ENCODE measurements around the gene CKMT2. TPM values are rescaled to one million over a fixed set of nuclear protein-coding genes. Genes with fewer than 3 reads are reported as not detected.

The CKMT2 gene
- total and polyA plus RNA-seq, 2 of the 8 experiments (the other 6 are each of a cell fraction or from before 2014, with no cell fraction given): 2.4 to 5.0 TPM

DNA sequence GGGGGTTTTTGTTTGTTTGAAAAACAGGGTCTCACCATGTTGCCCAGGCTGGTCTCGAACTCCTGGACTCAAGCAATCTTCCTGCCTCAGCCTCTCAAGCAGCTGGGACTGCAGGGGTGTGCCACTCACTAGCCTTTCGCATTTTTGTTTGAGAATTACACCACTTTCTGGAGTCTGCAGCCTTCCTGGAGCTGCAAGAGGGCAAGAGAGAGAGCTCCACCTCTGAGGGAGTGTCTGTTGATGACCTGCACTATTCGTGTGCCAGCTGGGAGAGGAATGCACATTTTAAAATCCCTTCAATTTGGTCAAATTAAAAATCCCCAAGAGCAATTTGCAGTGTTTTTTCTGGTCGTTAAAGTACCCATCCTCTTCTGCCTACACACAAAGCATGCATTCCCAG is 5.0 kb upstream of the CKMT2 start (continued):
- TF ChIP-seq, protein P1, sequence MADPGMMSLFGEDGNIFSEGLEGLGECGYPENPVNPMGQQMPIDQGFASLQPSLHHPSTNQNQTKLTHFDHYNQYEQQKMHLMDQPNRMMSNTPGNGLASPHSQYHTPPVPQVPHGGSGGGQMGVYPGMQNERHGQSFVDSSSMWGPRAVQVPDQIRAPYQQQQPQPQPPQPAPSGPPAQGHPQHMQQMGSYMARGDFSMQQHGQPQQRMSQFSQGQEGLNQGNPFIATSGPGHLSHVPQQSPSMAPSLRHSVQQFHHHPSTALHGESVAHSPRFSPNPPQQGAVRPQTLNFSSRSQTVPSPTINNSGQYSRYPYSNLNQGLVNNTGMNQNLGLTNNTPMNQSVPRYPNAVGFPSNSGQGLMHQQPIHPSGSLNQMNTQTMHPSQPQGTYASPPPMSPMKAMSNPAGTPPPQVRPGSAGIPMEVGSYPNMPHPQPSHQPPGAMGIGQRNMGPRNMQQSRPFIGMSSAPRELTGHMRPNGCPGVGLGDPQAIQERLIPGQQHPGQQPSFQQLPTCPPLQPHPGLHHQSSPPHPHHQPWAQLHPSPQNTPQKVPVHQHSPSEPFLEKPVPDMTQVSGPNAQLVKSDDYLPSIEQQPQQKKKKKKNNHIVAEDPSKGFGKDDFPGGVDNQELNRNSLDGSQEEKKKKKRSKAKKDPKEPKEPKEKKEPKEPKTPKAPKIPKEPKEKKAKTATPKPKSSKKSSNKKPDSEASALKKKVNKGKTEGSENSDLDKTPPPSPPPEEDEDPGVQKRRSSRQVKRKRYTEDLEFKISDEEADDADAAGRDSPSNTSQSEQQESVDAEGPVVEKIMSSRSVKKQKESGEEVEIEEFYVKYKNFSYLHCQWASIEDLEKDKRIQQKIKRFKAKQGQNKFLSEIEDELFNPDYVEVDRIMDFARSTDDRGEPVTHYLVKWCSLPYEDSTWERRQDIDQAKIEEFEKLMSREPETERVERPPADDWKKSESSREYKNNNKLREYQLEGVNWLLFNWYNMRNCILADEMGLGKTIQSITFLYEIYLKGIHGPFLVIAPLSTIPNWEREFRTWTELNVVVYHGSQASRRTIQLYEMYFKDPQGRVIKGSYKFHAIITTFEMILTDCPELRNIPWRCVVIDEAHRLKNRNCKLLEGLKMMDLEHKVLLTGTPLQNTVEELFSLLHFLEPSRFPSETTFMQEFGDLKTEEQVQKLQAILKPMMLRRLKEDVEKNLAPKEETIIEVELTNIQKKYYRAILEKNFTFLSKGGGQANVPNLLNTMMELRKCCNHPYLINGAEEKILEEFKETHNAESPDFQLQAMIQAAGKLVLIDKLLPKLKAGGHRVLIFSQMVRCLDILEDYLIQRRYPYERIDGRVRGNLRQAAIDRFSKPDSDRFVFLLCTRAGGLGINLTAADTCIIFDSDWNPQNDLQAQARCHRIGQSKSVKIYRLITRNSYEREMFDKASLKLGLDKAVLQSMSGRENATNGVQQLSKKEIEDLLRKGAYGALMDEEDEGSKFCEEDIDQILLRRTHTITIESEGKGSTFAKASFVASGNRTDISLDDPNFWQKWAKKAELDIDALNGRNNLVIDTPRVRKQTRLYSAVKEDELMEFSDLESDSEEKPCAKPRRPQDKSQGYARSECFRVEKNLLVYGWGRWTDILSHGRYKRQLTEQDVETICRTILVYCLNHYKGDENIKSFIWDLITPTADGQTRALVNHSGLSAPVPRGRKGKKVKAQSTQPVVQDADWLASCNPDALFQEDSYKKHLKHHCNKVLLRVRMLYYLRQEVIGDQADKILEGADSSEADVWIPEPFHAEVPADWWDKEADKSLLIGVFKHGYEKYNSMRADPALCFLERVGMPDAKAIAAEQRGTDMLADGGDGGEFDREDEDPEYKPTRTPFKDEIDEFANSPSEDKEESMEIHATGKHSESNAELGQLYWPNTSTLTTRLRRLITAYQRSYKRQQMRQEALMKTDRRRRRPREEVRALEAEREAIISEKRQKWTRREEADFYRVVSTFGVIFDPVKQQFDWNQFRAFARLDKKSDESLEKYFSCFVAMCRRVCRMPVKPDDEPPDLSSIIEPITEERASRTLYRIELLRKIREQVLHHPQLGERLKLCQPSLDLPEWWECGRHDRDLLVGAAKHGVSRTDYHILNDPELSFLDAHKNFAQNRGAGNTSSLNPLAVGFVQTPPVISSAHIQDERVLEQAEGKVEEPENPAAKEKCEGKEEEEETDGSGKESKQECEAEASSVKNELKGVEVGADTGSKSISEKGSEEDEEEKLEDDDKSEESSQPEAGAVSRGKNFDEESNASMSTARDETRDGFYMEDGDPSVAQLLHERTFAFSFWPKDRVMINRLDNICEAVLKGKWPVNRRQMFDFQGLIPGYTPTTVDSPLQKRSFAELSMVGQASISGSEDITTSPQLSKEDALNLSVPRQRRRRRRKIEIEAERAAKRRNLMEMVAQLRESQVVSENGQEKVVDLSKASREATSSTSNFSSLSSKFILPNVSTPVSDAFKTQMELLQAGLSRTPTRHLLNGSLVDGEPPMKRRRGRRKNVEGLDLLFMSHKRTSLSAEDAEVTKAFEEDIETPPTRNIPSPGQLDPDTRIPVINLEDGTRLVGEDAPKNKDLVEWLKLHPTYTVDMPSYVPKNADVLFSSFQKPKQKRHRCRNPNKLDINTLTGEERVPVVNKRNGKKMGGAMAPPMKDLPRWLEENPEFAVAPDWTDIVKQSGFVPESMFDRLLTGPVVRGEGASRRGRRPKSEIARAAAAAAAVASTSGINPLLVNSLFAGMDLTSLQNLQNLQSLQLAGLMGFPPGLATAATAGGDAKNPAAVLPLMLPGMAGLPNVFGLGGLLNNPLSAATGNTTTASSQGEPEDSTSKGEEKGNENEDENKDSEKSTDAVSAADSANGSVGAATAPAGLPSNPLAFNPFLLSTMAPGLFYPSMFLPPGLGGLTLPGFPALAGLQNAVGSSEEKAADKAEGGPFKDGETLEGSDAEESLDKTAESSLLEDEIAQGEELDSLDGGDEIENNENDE (IDR thresholded peaks at IDR 0.05; ENCODE audit: insufficient replicate concordance, low read length): no peak
- TF ChIP-seq SIN3A (conservative IDR thresholded peaks at IDR 0.05 in 1 of 2, IDR thresholded peaks at IDR 0.05 in 1 of 2; ENCODE audit: low read depth in 1 of 2, low read length in 2 of 2) (no peak), KDM5A (IDR thresholded peaks at IDR 0.05; ENCODE audit: low read length) (no peak), KDM1A (IDR thresholded peaks at IDR 0.05; ENCODE audit: borderline replicate concordance, low read length) (no peak)

Data from H1 (cell line).